NCI-H1417 treated with DMSO at 0.1 percent for 48 hours (cell line): ENCODE data around the gene MAGOHB.
"Not testable (repeated sequence)": the region's sequence is repeated elsewhere in the genome, so short reads cannot be mapped to it uniquely, and the experiment has no call there.

Experiments used
- DNase-seq: peaks from one replicate; lab custom pipeline; 2025; lab: John Stamatoyannopoulos, UW

MAGOHB gene

DNA sequence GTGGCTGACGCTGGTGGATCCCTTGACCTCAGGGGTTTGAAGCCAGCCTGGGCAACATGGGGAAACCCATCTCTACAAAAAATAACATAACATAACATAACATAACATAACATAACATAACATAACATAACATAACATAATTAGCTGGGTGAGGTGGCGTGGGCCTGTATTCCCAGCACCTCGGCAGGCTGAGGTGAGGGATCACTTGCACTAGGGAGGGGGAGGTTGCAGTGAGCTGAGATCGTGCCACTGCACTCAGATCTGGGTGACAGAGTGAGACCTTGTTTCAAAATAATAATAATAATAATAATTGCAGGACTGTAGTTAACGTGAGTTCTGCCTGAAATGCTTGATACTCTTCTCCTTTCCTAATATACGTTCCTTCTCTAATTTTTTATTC is 1.3 kb downstream of the MAGOHB start:
- DNase-seq: no peak

DNA sequence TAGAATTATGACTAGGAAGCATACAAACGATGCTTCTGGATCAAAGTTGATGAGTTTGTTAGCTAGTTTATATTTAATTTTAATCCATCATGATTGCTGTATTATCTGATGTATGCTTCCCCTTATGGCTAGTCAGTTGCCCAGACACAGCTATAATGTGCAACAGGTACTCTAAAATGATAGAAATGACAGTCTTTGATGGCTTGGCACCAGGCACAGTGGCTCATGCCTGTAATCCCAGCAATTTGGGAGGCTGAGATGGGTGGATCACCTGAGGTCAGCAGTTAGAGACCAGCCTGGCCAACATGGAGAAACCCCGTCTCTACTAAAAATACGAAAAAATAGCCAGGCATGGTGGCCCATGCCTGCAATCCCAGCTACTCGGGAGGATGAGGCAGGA is 2.2 kb downstream of the MAGOHB start:
- not testable (repeated sequence) for DNase-seq

DNA sequence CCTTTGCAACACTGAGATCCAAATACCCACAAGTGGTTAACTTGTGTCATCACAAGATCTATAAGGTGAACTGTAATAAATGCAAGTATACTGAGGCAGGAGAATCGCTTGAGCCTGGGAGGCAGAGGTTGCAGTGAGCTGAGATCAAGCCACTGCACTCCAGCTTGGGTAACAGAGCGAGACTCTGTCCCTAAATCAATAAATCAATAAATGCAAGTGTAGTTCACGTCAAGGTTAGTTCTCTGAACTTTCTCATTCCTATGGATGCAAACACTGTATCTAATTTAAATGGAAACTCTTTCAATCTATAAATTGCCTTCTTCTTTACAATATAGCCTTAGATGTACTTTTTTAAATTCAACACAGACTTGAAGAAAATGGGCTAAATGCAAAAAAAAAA is 3.2 kb downstream of the MAGOHB start:
- no peak for DNase-seq

DNA sequence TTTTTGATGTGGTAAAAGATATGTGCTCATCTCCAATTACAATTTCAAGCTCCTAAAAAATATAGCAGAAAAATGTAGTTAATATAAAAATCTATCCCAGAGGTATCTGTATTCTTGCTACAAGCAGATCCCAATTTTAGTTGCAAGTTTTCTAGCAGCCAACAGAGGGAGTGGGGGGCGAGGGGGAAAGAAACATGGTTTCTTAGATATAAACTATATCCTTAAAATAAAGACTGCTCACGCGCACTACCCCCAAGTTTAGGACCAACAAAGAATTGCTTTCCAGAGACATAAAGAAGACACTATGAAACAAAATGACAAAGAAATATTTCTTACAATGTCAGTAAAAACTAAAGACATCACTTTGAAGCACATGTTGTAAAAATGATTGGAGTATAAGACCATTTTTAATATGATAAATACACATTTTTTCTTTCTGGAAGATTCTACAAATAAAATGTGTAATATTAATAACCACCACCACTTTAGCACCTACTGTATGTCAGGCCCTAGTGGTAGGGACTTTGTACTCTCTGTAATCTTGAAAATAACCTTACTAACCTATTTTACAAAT is 5.4 kb downstream of the MAGOHB start:
- DNase-seq: no peak

DNA sequence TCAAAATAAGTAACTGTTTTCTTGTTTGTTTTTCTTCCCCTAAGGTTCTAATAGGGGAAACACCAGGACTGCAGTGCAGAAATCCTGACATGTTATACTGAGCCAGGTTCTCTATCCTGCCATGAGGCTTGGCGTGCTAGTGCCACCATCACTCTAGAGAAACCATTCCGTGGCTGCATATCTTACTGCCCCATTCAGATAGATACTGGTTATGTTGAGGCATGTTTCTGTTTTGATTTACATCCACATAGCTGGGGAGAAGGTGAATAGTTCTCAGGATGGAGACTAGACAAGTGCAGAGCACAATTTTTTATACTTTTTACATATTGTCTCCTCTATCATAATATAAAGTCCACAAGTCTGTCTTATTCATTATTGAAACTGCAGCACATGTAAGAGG is 11.5 kb downstream of the MAGOHB start:
- DNase-seq: no peak

DNA sequence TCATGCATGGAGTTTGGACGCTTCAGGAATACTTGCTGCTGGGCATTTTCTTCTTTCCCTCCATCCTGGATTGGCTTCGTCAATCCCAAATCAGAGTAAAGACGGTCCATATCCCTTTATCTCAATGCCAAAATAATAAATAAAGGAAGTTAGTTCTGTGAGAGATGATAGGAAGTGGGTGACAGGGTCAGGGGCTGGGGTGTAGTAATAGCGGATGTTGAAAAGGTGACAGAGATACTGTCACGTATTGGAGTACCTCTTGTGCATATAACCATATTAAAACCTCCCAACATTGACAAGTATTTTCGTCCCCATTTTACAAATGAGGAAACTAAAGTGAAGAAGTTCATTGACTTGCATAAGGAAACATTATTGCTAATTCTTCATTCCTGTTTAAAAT is 12.4 kb downstream of the MAGOHB start:
- DNase-seq: no peak

DNA sequence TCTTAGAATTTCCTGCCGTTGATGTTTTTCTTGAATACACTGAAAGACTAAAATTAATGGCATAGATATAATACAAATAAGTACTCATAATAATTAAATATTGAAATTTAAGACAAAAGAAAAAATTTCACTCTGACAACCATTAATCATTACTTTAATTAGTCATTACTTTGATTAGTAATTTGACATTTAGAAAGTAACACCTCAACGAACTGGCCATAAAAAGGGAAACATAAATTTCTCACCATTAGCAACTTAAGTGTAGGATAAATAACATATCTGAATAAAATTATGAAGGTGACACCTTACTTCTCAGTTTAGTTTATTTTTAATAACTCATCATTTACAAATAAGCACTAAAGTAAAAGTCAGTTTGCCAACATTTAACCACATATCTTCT is 17.5 kb downstream of the MAGOHB start:
- DNase-seq: no peak

DNA sequence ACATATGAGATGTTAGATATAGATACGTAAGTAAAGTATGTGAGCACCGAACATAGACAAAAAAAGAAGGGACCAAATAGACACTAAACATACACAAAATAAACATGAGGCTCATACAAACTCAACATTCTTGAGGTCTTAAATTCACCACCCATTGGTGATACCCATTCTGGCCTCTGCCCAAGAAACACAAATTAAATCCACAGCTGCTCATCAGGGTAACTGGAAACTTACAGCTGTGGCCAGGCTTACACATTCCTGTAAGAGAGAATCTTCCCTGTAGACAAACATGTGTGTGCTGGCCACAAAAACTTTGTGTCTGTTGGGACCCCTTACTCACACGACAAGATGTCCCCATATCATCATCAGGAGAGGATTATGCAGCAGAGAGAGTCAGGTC is 22.4 kb downstream of the MAGOHB start:
- DNase-seq: no peak

DNA sequence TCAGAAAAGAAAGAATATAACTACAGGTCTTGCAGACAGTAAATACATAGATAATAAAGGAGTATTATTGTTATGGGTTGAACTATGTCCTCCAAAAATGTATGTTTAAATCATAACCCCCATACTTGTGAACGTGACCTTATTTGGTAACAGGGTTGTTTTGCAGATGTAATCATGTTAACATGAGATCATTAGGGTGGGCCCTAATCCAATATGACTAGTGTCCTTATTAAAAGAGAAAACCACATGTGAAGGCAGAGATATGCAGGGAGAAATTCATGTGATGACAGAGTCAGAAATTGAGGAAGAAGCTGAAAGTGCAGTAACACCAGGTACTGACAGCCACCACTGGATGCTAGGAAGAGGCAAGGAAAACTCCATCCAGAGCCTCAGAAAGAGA is 29.0 kb downstream of the MAGOHB start:
- no peak for DNase-seq

DNA sequence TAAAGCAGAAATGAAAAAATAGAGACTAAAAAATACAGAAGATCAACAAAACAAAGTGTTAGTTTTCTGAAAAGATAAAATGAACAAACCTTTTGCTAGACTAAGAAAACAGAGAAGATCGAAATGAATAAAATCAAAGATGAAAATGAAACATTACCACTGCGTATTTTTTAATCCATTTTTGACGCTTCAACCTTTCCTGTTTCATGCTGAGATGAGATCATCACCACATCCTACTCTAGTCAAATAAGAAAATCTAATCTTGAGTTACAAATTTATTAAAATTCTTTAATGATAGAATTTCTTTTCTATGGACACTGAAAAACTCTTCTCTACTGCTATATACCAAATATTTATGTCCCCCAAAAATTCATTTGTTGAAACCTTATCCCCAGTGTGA is 30.7 kb downstream of the MAGOHB start:
- DNase-seq: no peak

DNA sequence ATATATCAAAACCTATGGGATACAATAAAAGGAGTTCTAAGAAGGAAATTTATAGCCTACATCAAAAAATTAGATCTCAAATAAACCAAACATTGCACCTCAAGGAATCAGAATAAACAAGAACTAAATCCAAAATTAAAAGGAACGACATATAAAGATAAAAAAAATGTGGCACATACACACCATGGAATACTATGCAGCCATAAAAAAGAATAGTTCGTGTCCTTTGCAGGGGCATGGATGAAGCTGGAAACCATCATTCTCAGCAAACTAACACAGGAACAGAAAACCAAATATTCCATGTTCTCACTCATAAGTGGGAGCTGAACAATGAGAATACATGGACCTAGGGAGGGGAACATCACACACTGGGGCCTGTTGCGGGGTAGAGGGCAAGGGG is 31.3 kb downstream of the MAGOHB start:
- DNase-seq: not testable (repeated sequence)

DNA sequence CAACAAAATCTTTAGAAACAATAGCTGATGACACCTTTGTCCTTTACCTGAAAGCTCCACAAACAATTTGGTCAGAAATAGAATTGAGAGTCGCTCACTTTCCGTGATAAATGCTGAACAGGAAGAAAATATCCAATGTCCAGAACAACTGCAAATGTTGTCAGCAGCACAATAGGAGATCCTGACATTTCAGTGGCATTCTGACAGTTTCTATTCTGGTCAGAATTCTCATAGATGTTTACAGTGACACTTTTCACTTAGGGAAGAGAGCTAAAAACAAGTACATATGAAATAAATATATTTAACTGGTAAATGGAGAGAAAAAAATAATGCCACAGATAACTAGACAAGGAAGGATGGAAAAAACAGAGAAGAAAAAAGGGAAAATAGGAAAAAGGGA is 39.1 kb downstream of the MAGOHB start:
- no peak for DNase-seq

DNA sequence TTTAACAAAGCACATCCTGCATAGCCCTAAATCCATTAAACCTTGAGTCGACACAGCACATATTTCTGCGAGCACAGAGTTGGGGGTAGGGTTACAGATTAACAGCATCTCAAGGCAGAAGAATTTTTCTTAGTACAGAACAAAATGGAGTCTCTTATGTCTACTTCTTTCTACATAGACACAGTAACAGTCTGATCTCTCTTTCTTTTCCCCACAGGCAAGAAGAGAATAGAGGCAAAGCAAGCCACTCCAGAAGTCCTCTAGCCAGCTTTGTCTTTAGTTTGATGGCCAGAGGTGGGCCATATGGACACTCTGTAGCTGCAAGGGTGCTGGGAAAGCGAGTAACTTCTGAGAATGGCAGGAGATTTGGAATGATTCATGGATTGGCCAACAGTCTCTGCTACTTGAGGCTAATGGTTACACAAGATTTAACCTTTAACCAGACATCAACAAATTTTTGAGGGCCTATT is 41.4 kb downstream of the MAGOHB start:
- not testable (repeated sequence) for DNase-seq

DNA sequence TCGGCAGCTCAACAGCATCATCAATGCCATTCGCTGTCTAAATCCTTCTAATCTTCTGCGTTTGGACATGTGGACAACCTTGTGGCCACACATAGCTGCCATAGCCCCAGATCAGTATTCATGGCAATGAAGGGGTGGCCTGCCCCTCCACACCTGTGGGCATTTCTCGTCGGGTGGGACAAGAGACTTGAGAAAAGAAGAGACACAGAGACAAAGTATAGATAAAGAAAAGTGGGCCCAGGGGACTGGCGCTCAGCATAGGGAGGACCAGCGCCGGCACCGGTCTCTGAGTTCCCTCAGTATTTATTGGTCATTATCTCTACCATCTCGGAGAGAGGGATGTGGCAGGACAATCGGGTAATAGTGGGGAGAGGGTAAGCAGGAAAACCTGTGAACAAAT is 42.3 kb downstream of the MAGOHB start:
- no peak for DNase-seq

DNA sequence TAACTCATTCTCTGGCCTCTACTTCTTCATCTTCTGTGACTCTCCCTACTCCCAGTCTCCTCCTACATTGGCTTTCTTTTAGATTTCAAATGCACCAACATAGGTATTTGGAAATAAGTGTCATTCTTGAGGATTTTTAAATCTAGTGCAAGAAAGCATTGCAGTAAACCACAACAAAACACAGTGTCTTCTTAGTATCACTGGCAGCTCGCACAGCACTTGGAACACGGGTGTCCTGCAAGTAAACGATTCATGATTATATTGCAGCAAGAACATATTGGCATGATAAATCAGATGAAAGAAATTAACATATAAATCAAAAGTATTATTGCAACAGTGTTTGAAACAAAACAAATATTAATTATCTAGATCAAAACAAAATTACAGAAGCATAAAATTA is 45.6 kb downstream of the MAGOHB start:
- DNase-seq: no peak

DNA sequence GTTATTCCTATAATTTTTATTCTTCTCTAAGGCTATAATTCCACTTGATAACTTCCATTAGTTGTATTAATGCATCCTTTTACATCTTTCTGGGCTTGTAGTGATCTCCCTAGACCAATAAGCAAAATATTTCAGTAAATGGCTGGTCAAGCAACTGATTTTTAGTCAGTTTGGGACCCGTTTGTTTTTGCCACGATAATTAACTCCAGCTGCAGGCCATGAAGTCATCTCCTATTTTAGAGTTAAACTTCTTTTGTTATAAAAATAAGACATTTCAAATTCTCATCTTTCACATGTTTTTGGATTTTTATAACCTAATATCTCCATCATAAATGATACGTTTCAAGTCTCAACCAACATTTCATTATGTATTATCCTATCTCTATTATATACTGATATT is 49.4 kb downstream of the MAGOHB start:
- DNase-seq: no peak

DNA sequence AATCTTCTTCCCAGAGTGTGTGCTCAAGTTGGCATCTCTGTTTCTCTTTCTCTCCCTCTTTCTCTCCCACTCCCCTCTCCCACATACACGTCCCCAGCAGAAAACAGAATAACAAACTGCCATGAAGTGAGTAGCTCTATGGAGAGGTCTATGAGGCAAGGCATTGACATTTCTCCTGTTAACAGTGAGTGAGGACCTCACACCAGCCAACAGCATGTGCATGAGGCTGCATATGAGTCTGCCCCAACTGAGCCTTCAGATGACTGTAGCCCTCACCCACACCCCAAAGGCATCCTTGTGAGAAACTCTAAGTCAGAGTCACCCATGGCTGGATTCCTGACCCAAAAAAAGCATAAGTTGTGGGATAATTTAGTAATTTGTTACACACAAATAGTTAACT is 50.4 kb downstream of the MAGOHB start:
- no peak for DNase-seq

DNA sequence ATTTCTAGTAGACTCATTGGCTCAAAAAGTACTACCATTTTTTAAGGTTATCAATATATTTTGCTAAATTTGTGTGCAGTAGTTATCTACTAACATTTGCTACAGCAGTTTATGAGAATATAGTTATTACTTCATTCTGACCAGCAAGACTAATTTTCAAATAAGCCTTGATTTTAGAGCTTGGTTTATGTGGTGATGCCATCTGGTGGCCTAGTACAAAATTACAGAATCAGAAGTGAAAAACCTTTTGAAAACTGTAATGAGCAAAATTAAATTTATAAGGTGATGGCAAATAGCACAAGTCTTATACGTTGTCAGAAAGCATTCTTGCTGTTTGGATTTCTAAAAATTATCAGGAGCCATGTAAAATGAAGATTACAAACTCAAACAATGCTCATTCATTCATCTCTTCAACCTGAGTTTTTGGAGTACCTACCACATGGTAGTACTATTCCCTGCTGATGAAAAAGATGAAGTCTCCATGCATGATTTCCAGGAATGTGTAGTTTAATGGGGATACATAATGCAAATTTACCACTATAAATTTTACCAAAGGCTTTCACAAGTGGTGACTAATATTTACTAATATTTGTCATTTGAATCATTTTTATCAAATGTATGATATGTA is 51.0 kb downstream of the MAGOHB start:
- DNase-seq: no peak

DNA sequence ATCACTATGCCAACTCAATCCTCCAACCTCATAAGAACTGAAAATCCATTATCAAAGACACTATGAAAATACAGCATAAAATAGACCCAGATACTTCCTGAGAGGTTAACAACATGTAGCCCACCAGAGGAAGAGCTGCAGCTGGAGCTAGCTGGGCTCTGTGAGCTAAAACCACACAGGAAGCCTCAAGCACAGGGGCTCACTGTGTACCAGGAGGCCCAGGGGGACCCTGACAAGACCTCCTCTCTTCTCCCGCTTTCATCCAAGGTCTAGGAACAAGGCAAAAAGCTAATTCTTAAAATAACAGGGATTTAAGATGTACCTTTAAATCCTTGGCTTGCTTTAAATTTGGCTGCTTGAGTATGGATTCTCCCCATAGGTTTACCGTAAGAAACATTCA is 54.2 kb downstream of the MAGOHB start:
- no peak for DNase-seq

DNA sequence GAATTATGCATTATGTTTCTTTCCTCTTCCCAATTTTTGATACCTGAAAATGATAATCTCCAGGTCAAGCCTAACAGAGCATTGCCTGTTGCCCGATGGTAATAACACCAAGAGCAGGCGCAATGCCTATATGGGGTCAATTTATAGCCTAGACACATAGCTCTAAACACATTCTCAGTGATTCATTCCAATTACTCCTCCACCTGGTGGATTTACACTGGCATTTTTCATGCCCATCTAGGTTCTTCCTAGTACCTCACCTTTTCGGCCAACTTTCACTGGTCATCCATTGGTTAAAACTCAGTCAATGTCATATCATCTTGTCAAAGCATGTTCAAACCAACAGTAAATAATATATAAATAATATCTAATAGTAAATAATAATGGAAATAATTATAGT is 54.6 kb downstream of the MAGOHB start:
- no peak for DNase-seq

DNA sequence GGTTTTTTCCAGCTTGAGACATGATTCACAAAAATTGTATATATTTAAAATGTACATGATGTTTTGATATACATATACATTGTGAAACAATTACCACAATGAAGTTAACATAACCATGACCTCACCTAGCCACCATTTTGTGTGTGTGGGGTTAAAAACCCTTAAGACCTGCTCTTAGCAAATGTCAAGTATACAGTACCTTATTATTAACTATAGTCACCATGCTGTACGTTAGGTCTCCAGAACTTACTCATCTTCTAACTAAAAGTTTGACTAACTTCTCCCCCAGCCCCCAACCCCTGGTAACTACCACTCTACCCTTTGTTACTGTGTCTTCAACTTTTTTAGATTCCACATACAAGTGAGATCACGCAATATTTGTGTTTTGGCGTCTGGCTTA is 55.1 kb downstream of the MAGOHB start:
- DNase-seq: no peak

DNA sequence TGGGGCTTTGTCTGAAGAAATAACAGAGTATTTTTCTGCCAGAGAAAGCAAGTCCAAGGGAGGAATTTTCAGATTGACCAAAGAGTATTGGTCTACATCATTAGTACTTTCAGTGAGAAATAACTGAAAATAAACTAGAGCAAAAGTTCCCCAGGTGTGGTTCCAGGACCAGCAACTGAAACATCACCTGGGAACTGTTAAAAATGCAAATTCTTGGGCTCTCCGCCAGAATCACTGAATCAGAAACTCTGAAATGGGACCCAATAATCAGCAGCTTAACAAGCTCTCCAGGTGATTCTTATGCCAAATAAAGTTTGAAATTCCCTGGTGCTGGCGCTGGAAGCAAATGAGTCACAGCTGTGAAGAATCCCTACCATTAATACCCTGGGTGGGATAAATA is 55.6 kb downstream of the MAGOHB start:
- no peak for DNase-seq

DNA sequence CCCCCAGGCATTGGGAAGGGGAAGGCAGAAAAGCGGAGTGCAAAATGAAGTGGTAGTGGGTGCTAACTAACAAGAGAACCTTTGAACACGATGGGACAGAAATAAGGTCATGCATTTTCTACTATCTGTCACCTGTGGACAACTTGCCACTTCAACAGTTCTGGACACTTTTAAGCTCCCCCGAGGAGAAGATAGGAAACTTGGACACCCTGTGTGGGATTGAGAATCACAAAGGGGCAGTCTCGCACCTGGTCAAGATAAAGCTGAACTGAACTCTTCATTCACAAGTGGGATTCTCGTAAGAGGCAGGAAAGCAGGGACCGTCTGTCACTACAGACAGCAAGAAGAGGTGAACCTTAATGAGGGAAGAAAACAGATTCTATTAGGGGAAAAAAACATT is 56.1 kb downstream of the MAGOHB start:
- DNase-seq: no peak

DNA sequence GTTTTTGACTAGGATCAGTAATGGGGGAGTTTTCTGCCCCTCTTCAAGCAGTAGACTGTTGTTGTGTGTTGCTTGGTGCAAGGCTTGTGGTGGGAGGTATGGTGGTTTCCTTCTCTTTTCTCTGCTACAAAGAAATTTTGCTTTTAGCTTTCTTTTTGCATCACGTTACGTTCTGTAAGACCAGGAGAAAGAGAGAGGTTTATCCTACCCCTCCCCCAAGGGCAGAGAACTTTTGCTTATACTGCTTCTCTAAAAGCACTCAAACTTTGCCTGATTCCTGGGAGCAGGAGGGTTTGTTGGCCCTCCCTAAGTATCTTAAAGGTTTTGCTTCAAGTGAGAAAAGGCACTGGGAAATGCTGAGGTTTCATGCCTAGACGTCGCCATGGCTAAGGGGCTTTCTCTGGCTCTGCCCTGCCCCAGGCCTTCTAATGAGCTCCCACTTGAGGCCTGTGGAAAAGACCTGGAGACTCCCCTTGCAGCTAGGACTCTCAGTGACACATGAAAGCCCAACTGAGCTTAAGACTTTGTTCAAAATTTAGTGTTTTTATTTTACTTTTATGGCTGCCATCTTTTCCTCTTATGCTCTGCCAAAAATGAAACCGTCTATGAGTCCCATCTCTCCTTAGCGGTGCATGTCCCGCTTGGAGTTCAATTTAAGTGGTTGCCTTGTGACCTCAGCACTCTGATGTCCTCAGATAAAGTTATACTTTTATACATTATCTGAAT is 58.5 kb downstream of the MAGOHB start:
- no peak for DNase-seq
